HG03095 (cell line): ENCODE data around the gene SLC2A9.

Experiments used
- ATAC-seq: cut with Tn5 transposase; IDR thresholded peaks from one replicate; pipeline ENCODE4 v1.9.1; 2021; ENCODE audit warnings: moderate library complexity; ENCODE audit not compliant: unreplicated experiment

Gene SLC2A9

GRCh38 chr4:10020871-10021652, at the start of gene SLC2A9:
Gene SLC2A9 (minus strand): TSS chr4:10021497. CDS start chr4:10021429, 68 bp downstream.
- no peak for ATAC-seq

DNA sequence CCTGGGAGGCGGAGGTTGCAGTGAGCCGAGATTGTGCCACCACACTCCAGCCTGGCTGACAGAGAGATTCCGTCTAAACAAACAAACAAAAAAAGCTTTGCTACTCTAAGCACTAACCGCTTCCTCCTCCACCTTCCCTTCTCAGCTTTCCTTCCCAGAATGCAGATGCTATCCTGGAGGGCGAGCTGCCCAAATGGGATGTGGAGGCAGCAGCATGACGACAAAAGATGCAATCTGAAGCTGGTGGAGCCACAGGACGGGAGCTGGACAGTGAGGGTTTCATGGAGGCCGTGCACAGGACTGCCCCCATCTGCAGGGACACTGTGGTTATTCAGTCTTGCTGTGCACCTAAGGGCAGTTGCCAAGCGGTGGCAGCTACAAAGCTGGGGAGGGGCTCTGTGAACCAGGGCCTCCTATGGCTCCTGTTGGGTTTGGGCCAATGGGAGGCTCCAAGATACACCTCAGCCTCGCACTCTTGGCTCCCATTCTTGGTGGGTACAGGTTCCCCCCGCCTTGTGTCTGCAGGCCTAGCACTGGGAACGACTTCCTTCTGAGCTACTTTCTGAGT, 47.9 kb upstream of the SLC2A9 start:
- no peak for ATAC-seq

- no peak for ATAC-seq
These were observed 45.7 kb upstream of the SLC2A9 start for GRCh38 chr4:10066670-10067651.

- ATAC-seq = no peak
These were observed 44.9 kb upstream of the SLC2A9 start for GRCh38 chr4:10066206-10066605.

GRCh38 chr4:10063544-10064300, 42.4 kb upstream of the SLC2A9 start:
- ATAC-seq = no peak

- no peak for ATAC-seq
These were observed 40.5 kb upstream of the SLC2A9 start for GRCh38 chr4:10061650-10062415.

- ATAC-seq = no peak
These were observed 37.1 kb upstream of the SLC2A9 start for GRCh38 chr4:10058371-10058770.

GRCh38 chr4:10057023-10057395, 35.7 kb upstream of the SLC2A9 start:
- ATAC-seq = no peak

DNA sequence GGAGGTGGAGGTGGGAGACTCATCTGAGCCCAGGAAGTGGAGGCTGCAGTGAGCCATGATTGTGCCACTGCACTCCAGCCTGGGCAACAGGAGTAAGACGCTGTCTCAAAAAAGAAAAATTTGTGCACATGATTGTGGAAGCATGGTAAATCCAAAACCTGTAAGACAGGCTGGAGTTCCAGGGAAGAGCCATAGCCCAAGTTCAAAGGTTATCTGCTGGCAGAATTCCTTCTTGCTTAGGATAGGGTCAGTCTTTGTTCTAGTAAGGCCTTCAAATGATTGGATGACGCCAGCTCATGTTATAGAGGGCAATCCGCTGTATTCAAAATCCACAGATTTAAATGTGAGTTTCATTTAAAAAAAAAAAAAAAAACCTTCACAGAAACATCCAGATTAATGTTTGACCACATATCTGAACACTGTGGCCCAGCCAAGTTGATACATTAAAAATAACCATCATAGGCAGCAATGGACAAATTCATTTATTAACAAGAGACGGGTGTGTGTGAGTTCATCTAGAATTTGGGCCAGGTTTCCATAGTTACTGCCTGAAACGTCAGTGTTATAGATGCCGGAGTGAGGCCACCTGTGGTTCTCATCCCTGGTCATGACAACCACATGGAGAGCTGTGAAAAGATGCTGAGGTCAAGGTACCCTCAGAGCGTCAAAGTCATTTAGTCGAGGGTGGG, 35.2 kb upstream of the SLC2A9 start:
- ATAC-seq = no peak

GRCh38 chr4:10055871-10056270, 34.6 kb upstream of the SLC2A9 start:
- ATAC-seq = no peak

- no peak for ATAC-seq
These were observed 33.3 kb upstream of the SLC2A9 start for GRCh38 chr4:10054571-10055041.

- no peak for ATAC-seq
These were observed 32.5 kb upstream of the SLC2A9 start for GRCh38 chr4:10053635-10054453.

GRCh38 chr4:10051517-10052135, 30.3 kb upstream of the SLC2A9 start:
- no peak for ATAC-seq

DNA sequence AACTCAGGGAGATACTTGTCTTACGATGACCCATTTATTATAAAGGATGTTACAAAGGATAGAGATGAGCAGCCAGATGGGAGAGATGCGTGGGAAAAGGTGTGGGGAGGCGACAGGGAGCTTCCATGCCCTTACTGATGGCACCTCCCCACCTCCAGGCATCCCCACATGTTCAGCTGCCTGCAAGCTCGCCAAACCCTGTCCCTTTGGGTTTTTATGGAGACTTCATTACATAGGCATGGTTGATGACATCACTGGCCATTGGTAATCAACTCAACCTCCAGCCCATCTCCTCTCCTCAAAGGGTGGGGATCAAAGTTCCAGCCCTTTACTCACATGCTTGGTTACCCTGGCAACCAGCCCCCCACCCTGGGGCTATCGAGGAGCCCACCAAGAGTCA, 29.4 kb upstream of the SLC2A9 start:
- no peak for ATAC-seq

DNA sequence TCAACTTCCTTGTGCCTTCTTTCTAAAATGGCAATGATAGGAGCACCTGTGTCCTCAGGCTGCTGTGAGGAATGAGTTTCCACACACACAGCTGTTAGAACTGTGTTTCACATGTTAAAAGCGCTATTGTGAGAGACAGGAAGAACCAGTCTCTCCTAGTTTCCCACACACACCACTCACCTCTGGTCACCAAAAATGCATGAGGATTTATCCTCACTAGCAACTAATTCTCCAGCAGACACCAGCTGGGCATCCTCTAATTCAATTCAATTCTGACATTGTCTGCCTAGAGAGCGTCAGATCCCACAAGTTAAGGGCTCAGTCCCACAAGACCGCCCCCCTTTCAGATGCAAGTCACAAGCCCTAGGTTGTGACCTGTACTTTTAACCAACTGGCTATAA, 29.0 kb upstream of the SLC2A9 start:
- ATAC-seq = no peak

DNA sequence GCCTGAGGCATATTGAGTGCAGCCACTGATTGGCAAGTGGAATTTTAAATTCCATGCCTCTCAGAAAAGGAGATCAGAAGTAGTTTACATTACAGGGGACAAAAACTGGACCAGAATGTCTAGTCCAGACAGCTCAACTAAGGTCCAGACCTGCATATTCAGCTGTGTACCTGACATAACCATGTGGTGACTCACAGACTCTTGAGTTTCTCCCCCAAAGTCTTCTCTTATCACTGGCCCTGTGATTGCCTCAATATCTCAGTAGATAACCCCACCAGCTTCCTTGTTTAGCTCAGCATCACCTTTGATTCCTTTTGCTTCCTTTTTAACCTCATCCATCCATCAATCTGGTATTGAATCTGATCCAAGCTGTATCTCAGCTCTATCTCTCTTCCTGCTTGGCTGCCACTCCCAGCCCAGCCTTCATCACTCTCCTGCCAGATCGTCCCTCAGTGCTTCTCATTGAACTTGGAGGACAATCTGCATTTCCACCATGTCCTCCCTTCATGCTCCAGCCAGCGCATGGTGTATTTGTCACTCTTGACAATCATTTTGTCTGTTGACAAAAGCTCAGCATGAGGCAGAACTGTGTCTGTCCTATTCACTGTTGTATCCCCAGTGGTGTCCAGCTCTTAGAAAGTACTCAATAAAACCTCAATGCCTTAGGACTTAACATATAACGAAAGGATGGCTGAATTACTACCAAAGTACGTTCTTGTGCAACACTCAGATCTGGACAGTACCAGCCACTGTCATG, 27.8 kb upstream of the SLC2A9 start:
- no peak for ATAC-seq

- no peak for ATAC-seq
These were observed 26.7 kb upstream of the SLC2A9 start for GRCh38 chr4:10047967-10048366.
